GF-D8 (cell line): ENCODE data around the gene ZCCHC7.
"Not testable (repeated sequence)": the region's sequence is repeated elsewhere in the genome, so short reads cannot be mapped to it uniquely, and the experiment has no call there.

Experiments
- DNase-seq: peaks from one replicate; lab custom pipeline; 2025; lab: John Stamatoyannopoulos, UW

ZCCHC7 gene

DNA sequence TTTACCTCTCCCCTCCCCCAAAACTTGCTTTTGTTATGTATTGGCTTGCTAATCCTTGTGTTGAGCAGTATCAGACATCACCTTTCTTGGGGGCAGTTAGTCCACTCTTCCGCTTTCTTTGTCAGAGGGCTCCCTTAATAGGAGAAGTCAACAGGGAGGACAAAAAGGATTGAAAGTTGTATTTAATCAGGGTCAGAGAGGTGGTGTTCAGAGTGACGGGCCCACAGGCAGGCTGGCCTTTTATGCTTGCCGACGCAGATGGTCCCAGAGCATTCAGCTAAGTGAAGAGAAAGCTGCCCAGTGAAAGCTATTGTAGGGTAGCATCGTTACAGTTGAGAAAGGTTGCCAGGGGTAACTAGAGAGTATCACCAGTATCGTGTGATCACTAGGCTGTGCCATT is 131.1 kb downstream of the ZCCHC7 start:
- DNase-seq, result no peak

DNA sequence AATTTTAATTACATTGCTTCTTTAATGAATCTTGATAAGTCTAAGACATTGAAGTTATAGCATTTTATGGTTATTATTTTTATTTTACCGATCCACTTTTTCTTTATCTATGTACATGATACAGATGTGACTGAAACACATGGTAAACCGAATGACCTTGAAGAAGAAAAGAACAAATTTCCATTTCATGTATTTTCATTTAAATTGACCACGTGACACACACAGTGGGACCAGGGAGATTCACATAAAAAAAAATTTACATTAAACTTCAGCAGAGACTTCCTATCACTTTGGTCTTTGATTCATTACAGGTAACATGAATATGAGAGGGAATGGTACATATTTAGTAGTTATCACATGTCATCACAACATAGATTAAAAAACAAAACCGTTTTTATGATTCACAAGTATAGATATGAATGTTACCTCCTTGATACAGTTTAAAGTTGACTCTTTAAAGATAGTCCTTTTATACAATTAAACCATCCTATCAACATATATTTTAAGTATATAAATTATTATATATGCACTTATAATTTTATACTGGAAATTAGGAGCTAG is 133.1 kb downstream of the ZCCHC7 start:
- no peak for DNase-seq

DNA sequence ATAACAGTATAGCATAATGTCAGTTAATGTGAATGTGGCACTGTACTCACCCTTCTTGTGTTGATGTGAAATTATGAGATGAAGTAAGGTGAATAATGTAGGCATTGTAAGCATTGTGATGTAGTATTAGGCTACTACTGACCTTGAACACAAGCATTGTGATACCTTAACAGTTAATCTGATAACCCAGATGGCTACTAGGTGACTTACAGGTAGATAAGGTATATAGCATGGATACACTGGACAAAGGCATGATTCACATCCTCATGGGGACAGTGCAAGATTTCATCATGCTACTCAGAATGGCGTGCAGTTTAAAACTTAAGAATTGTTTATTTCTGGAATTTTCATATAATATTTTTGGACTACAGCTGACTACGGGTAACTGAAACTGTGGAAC is 134.8 kb downstream of the ZCCHC7 start:
- DNase-seq, result no peak

DNA sequence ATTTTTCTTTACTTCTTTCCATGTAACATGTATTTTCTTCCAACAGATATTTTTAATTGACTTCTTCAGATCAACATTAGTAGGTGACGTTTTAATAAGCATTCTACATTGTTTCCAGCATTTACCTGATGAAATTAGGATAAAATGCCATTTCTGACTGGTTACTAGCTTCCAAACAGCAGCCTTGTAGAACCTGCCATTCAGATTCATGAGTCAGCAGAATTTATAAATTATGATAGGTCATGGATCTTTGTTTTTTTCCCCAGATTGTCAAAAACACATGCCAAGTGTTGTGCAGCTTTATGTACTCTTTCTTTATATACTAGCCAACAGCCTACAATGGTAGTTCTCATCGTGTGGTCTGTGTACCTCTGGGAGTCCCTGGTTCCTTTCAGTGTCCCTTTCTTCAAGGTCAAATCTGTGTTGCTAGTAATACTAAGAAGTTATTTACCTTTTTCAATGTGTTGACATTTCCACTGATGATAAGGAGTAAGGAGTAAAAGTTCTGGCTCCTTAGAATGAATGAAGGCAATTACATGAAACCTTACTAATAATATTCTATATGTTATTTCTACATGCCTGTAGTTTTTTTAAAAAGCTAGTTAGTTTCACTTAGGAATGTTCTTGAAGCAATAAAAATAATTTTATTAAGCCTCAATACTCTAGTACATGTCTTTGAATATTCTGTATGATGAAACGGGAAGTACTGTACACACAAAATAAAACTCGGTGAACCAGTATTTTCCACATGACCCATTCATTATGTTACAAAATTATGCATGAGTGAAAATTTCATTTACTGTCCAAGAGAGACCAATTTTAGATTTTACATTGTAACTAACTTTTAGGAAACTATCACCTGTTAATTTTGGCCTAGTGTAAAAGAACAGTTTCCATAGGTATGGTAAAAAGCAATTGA is 135.8 kb downstream of the ZCCHC7 start:
- DNase-seq, result no peak

DNA sequence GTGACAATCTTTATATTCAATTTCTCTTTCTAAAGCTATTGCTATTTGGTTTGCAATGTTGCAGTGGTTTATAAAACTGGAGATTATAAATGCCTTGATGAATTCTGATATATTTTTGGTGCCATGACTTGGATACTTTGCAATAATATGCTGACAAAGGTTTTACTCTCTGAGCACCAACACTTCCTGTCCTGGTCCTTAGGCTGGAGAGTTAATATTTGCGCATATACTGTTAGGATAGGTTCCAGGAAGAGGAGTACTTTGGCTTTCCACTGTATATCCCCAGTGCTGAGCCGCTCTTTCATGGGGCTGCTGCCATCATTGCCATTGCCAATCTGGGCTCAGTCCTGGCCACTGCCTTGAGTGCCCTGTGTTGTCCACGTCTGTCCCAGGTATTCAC is 139.6 kb downstream of the ZCCHC7 start:
- no peak for DNase-seq

DNA sequence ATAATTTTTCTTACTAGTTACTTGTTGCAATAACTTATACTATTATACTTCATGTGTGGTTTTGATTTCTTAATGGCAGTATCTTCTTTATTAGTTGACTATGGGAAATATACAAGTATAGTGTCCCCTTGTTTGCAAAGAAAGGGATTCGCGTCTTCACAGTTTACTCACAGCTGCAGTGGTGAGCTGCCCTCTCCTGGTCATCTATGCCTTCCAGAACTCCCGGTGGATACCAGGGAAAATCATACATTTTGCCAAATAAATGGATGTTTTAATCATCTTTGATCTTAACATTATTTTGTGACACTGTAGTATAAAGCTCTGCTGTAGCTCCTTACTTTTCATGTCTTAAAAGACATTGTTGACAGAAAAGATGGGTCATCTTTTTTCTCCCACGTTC is 142.0 kb downstream of the ZCCHC7 start:
- DNase-seq, result no peak

DNA sequence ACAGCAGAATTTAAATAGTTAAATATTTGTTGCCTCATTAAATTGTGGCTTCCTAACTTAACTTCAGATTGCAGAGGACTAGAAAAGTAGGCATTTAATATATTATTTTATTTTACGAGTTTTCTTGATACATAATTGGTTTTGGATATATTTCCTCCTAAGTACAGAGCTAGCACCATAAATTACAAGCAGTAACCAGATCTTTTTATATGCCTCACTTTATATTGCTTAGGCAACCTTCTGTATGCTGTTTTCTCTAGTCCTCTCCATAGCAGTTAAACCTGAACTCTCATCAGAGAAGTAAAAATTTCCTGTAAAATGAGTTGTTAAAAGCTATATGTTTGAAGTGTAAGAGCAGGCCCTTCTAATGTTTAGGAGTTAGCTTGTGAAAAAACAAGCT is 144.2 kb downstream of the ZCCHC7 start:
- DNase-seq, result no peak

DNA sequence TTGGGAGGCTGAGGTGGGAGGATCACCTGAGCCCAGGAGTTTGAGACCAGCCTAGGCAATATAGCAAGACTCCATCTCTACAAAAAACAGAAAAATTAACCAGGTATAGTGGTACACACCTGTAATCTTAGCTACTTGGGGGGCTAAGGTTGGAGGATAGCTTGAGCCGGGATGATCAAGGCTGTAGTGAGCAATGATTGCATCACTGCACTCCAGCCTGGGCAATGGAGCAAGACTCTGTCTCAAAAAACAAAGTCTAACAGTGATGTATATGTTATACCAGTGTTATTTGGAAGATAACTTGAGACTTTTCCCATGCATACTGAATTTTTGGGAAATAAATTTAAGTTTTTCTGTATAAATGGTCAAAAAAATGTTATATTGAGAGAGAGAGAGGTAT is 146.3 kb downstream of the ZCCHC7 start:
- no peak for DNase-seq

DNA sequence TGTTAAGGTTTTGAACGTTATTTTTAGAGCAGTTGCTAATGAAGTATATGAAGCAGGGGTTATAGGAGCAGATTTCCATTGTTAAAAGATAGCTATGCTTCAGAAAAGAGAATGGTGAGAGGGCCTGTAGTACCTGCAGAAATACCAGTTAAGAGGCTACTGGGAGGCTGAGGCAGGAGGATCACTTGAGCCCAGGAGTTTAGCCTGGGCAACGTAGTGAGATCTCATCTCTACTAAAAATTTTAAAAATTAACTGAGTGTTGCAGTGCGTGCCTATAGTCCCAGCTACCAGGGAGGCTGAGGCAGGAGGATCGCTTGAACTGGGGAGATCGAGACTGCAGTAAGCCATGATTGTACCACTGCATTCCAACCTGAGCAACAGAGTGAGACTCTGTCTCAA is 148.8 kb downstream of the ZCCHC7 start:
- DNase-seq, result no peak

DNA sequence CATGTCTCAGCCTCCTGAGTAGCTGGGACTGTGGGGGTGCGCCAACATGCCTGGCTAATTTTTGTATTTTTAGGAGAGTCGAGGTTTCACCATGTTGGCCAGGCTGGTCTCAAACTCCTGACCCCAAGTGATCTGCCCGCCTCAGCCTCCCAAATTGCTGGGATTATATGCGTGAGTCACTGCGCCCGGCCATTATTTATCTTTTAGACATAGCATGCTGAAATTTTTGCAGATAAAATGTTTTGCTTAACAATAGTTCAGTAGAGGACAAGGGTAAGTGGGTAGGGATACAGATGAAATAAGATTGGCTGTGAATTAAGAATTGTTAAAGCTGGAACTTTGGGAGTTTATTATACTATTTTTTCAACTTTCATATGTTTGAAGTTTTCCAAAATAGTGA is 151.3 kb downstream of the ZCCHC7 start:
- DNase-seq, result no peak

DNA sequence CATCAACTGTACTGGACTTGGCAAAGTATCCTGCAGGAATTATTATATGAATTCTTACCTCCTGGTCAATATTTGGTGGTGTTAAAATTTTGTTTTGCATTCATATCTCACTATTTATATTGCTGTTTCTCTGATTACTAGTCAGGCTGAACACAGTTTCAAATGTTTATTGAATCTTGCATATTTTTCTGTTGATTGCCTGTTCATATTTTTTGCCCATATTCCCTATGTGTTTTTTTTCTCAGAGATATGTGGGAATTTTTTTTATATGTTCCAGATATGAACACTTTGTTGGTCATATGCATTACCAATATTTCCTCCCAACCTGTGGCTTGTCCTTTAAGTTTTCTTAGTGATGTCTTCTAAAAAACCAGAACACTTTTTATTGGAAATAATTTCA is 153.2 kb downstream of the ZCCHC7 start:
- no peak for DNase-seq

DNA sequence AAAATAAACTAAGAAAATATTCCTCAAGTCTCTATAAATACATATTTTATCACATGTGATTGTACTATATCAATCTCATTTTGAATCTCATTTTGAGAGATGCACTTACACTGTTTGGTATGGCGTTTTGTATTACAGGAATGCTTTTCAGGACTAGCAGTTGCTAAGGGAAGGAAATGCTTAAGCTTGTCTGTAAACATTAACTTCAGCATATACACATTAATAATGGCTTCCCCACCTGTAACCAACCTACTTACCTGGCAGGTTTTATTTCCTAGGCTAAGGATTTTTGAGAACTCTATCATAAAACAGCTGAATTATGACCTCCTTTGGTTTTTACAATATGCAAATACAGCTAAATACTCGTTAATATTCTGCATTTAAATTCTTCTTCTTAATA is 161.2 kb downstream of the ZCCHC7 start:
- no peak for DNase-seq

DNA sequence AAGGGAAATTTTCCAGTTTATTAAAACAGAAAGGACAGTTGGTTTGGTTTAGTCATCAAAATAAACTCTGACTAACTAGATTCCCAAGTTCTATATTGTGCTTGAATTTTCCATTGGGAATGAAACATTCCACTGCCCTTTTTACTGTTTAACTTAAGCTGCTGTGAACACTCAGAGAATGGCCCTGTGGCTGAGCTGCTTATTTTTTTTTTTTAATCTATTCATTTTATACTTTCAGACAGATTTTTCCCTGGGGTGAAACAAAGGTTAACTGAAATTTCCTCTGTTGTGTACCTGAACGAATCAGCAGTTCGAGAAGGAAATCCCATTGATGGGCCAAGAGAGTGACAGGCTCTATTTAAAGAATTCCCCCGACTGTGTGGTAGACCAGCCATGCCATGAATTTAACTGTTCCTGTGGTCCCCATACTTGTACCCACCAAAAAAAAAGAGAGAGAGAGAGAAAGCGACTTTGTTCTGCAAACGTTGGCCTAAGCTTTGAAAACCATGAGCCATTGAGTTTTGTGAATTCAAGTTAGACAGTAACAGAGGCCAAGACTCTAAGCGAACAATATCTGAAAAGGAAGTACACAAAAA is 163.5 kb downstream of the ZCCHC7 start:
- no peak for DNase-seq

DNA sequence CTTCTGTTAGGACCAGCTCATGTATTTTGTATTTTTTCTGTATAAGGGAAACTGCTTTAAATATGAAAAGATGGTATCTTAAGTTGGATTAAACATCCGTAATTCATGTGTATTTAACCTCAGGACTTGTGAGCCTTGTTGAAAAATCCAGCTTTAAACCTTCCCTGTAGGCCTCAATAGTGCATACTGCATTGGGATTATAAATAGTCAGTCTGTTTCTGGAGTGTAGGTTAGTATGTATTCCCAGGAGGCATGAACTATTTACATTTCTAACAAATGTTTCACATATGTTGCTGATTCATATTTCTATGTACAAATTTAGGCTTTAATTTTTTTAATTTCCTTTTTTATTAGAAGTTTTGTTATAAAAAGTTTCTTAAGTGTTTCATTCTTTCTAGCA is 164.3 kb downstream of the ZCCHC7 start:
- DNase-seq, result no peak

DNA sequence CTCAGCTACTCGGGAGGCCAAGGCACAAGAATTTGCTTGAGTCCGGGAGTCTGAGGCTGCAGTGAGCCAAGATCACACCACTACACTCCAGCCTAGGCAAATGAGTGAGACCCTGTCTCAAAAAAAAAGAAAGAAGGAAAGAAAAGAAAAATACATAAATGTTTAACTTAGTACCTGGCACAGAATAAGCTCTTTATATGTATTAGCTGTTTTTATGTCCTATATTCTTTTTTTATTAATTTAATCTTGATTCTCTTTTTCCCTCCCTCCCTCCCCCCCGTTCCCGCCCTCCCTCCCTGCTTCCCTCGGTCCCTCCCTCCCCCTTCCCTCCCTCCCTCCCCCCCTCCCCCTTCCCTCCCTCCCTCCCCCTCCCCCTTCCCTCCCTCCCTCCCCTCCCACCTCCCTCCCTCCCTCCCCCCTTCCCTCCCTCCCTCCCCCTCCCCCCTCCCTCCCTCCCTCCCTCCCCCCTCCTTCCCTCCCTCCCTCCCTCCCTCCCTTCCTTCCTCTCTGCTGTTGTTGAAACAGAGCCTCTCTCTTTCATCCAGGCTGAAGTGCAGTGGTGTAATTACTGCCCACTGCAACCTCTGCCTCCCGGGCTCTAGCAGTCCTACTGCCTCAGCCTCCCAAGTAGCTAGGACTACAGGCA is 166.3 kb downstream of the ZCCHC7 start:
- DNase-seq, result no peak

DNA sequence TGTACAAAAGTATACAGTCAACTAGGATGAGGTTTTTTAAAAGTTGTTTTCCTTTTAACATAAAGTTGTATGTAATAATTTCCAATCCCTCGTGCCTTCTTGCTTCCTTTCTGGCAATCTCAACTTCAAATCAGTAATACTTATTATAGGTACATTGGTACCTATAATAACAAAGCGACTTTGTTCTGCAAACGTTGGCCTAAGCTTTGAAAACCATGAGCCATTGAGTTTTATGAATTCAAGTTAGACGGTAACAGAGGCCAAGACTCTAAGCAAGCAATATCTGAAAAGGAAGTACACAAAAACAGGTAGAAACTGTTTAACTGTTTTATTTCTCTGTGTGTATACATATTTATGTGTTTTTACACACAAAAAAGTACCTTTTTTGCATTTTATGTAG is 166.9 kb downstream of the ZCCHC7 start:
- DNase-seq, result no peak

DNA sequence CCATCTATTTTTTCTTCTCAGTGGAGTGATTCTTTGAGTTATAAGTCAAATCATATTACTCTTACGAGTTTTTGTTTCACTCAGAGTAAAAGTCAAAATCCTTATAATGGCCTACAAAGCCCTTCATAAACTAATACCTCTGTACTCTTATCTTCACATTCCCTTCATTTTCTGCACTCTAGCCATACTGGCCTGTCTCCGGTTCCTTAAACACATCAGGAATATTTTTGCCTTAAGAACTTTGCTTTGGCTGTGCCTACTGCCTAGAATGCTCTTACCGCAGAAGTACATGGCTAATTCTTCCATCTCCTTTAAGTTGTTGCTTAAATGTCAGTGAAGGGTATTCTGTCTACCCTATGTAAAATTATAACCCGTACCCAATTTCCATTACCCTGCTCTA is 169.3 kb downstream of the ZCCHC7 start:
- no peak for DNase-seq

DNA sequence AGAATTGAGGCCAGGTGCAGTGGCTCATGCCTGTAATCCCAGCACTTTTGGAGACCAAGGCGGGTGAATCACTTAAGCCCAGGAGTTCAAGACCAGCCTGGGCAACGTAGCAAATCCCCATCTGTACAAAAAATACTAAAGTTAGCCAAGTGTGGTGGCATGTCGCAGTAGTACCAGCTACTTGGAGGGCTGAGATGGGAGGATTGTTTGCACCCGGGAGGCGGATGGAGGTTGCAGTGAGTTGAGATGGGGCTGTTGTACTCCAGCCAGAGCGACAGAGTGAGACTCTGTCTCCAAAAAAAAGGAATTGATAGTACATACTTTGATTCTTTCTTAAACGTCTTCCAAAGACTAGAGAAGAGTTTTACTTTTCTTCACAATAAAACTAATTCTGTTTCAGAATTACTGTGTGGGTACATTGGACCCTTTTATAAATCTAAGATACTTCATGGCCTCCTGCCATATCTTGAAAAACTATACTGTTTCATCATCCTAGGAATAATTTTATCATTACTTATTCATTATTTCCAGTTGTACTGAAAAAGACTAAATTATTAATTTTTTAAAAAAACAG is 170.1 kb downstream of the ZCCHC7 start:
- DNase-seq, result no peak

DNA sequence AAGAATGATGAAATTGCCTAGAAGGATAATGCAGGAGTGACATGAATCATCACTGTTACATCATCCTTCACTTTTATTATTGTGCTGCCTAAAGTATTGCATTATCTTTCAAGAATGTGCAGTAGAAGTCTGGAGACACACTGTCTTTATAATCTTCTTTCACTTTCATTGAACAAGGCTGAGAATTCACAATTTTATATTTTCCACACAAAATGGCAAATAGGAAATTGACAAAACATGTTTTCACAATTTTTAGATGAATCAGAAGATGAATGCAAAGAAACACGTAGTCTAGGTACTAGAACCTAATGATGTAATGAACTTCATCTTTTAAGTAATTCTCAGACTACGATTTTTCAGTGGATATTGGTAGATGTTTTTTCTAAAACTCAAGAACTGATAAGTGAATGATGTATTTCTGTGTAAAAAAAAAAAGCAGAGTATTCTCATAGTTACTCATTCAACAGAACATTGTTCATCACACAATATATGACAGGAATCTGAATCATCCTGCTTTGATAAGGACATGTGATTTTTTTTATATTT is 170.6 kb downstream of the ZCCHC7 start:
- no peak for DNase-seq

DNA sequence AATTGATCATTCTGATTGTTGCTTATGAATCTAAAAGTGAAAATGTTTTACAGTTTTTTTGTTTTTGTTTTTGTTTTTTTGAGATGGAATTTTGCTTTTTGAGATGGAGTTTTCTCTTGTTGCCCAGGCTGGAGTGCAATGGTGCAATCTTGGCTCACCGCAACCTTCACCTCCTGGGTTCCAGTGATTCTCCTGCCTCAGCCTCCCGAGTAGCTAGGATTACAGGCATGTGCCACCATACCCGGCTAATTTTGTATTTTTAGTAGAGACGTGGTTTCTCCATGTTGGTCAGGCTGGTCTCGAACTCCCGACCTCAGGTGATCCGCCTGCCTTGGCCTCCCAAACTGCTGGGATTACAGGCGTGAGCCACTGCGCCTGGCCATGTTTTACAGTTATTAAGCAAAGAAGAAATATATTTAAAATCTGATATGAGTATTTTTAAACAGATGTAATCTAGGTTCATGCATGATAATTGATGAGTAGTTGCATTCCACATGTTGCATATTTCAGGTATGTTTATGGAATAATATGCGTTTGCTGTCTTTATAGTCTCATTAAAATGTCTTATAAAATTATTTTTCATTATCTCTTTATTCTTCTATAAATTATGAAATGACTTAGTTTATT is 171.4 kb downstream of the ZCCHC7 start:
- not testable (repeated sequence) for DNase-seq

DNA sequence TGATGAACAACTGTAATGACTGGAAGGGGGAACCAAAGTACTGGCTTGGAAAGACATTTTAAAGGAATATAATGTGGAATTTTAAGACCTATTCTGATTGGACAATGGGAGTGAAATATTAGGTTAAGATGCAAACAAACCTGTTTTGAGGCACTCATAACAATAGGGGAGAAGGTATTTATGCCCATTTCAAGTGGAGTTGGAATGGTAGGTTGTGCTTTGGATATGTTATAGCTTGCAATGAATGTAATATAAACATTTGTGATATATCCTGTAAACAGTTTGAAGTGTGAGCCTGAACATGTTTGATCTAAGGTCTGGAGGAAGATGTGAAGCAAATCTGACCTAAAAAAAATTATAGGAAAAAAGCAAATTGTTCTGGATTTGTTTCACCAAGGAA is 172.5 kb downstream of the ZCCHC7 start:
- DNase-seq, result no peak
